NB4 (cell line): ENCODE measurements around the gene CREB1.

ENCODE experiments used
- DNase-seq: peaks from one replicate; pipeline ENCODE4 v3.0.0; 2010; ENCODE audit warnings: low read depth
- H3K4me3 ChIP-seq: one replicate; pipeline ENCODE4 v1.5.1; 2011; ENCODE audit warnings: mild to moderate bottlenecking, low read depth, low read length, moderate library complexity
- CTCF ChIP-seq: IDR thresholded peaks from one replicate; pipeline ENCODE4 v1.5.1; 2012; ENCODE audit warnings: low read depth, low read length
- MAX ChIP-seq: IDR thresholded peaks from 2 replicates; pipeline ENCODE4 v1.6.1; 2011; ENCODE audit warnings: low read depth, low read length
- MYC ChIP-seq: IDR thresholded peaks from 2 replicates; pipeline ENCODE4 v1.6.1; 2011; ENCODE audit warnings: low read depth, low read length
- POLR2A ChIP-seq: IDR thresholded peaks from 2 replicates; pipeline ENCODE4 v1.6.1; 2011; ENCODE audit warnings: mild to moderate bottlenecking; ENCODE audit not compliant: insufficient read length; ENCODE audit errors: extremely low read depth

CREB1 gene

GRCh38 chr2:207619764-207620203 is 90.0 kb downstream of the CREB1 start:
- peak; percentile 58 for DNase-seq
- H3K4me3 ChIP-seq: no peak overlapping the region
- TF ChIP-seq MAX (no peak), CTCF (no peak), MYC (no peak), POLR2A (no peak)

GRCh38 chr2:207621501-207622039 is 91.8 kb downstream of the CREB1 start:
- H3K4me3 ChIP-seq: peak overlapping the region; percentile 9

GRCh38 chr2:207624185-207625013 is 94.6 kb downstream of the CREB1 start:
- H3K4me3 ChIP-seq: peak overlapping the region; percentile 81
- DNase-seq: peak; percentile 88
- TF ChIP-seq POLR2A: peak; percentile 66
- no peak for TF ChIP-seq MAX
- TF ChIP-seq MYC: peak; percentile 13; the same call in 1 of the 2 replicates

More at GRCh38 chr2:207621501-207622039, 91.8 kb downstream of the CREB1 start:
- no peak for TF ChIP-seq CTCF
- no peak for TF ChIP-seq MAX
- no peak for TF ChIP-seq MYC
- no peak for TF ChIP-seq POLR2A
- DNase-seq: no peak

- TF ChIP-seq CTCF (peak; percentile 44), POLR2A (peak; percentile 53), MYC (peak; percentile 89), MAX (peak; percentile 54; the same call in 1 of the 2 replicates)
- H3K4me3 ChIP-seq: peak within 1 kb of the TSS; percentile 90
- peak; percentile 99 for DNase-seq
These were observed 95.5 kb downstream of the CREB1 start, which contains the start of gene METTL21A for GRCh38 chr2:207625014-207625907. Gene METTL21A, minus strand, starts transcription at chr2:207625394. Its CDS starts 1,019 bp downstream, at chr2:207624375.

- no peak for DNase-seq
- TF ChIP-seq MYC: no peak
- no peak for TF ChIP-seq MAX
- TF ChIP-seq POLR2A: no peak
- no peak for TF ChIP-seq CTCF
- H3K4me3 ChIP-seq: no peak overlapping the region
These were observed 99.8 kb downstream of the CREB1 start for GRCh38 chr2:207629553-207629952.
